H1 (cell line): Measurements from ENCODE around the gene SLC23A2. TPM values are rescaled to one million over a fixed set of nuclear protein-coding genes. Genes with fewer than 3 reads are reported as not detected.

Source experiments
- CTCF ChIA-PET: fragments of 300-600 bp; sonication (Branson Sonifier 250); formaldehyde crosslinking; loops from one replicate; lab custom pipeline; 2021; ENCODE audit not compliant: partially characterized antibody; lab: Charles Lee
- POLR2A ChIA-PET: fragments of 300-600 bp; sonication (Branson Sonifier 250); formaldehyde crosslinking; loops from one replicate; lab custom pipeline; 2021; ENCODE audit warnings: inconsistent platforms; ENCODE audit not compliant: partially characterized antibody; lab: Charles Lee
- DNase-seq, 2 experiments: peaks; one replicate each; pipeline versions ENCODE4 v3.0.0 to v3.0.0-alpha.2; 2010 to 2022; ENCODE audit warnings: low spot score in 2 of 2, low read depth in 1 of 2, mixed read lengths in 1 of 2
- FAIRE-seq: peaks from 2 replicates; lab custom pipeline; 2011; peaks lifted over from hg19 to GRCh38; lab: Jason Lieb, UNC
- H2AFZ ChIP-seq: 2 replicates; pipeline ENCODE4 v1.8.1; 2012; ENCODE audit warnings: low read length, inconsistent platforms
- H2AK5ac ChIP-seq: 2 replicates; pipeline ENCODE4 v1.6.1; 2013; ENCODE audit warnings: low read depth, low read length
- H2BK120ac ChIP-seq: replicated peaks from 2 replicates; pipeline ENCODE3; 2013; ENCODE audit warnings: low read depth, low read length, inconsistent platforms
- H2BK12ac ChIP-seq: 2 replicates; pipeline ENCODE4 v1.6.1; 2013; ENCODE audit warnings: low read depth, low read length
- H2BK15ac ChIP-seq: 2 replicates; pipeline ENCODE4 v1.6.1; 2013; ENCODE audit warnings: low read length
- H2BK20ac ChIP-seq: 2 replicates; pipeline ENCODE4 v1.6.1; 2013; ENCODE audit warnings: low read length
- H2BK5ac ChIP-seq: 2 replicates; pipeline ENCODE4 v1.6.1; 2013; ENCODE audit warnings: low read depth, low read length
- H3K14ac ChIP-seq: 2 replicates; pipeline ENCODE4 v1.6.1; 2013; ENCODE audit warnings: inconsistent platforms; ENCODE audit not compliant: insufficient read length
- H3K18ac ChIP-seq: 2 replicates; pipeline ENCODE4 v1.6.1; 2013; ENCODE audit warnings: low read length; ENCODE audit errors: extremely low read depth
- H3K23ac ChIP-seq: 2 replicates; pipeline ENCODE4 v1.6.1; 2013; ENCODE audit warnings: inconsistent platforms; ENCODE audit not compliant: insufficient read length
- H3K23me2 ChIP-seq: 2 replicates; pipeline ENCODE4 v1.6.1; 2013; ENCODE audit warnings: low read depth, low read length
- H3K27ac ChIP-seq: 2 replicates; pipeline ENCODE4 v1.6.1; 2011; ENCODE audit warnings: low read depth, low read length, inconsistent platforms
- H3K27me3 ChIP-seq, 4 experiments: replicated peaks in 1 of 4; 1 replicate in 1 of 4; 2 replicates in 3 of 4; pipeline versions ENCODE4 v1.6.1 to v1.8.1; 2011 to 2013; ENCODE audit warnings: low read length in 3 of 4, mild to moderate bottlenecking in 3 of 4, inconsistent platforms in 2 of 4, mixed read lengths in 2 of 4, moderate library complexity in 1 of 4; ENCODE audit not compliant: control insufficient read depth in 3 of 4, insufficient read depth in 3 of 4; ENCODE audit errors: extremely low read depth in 1 of 4
- H3K36me3 ChIP-seq, 4 experiments: 2 replicates each; pipeline versions ENCODE4 v1.6.1 to v1.8.1; 2011 to 2013; ENCODE audit warnings: mild to moderate bottlenecking in 4 of 4, low read length in 3 of 4, moderate library complexity in 2 of 4, control low read depth in 1 of 4, inconsistent platforms in 1 of 4; ENCODE audit not compliant: insufficient read depth in 4 of 4, control insufficient read depth in 2 of 4
- H3K4ac ChIP-seq: replicated peaks from 2 replicates; pipeline ENCODE3; 2013; ENCODE audit warnings: low read length, low read depth, mixed read lengths, inconsistent platforms; ENCODE audit not compliant: insufficient read length
- H3K4me1 ChIP-seq, 4 experiments: replicated peaks in 1 of 4; 1 replicate in 1 of 4; 2 replicates in 3 of 4; pipeline versions ENCODE4 v1.6.1 to v1.8.1; 2011 to 2013; ENCODE audit warnings: low read length in 3 of 4, inconsistent platforms in 2 of 4, mixed read lengths in 1 of 4; ENCODE audit not compliant: insufficient read depth in 4 of 4, control insufficient read depth in 3 of 4
- H3K4me2 ChIP-seq, 2 experiments: 2 replicates each; pipeline versions ENCODE4 v1.6.1 to v1.8.1; 2011 to 2013; ENCODE audit warnings: low read depth in 2 of 2, low read length in 2 of 2, control low read depth in 1 of 2, inconsistent platforms in 1 of 2, mild to moderate bottlenecking in 1 of 2; ENCODE audit not compliant: insufficient read depth in 1 of 2
- H3K4me3 ChIP-seq, 4 experiments: fragments of 200-600, 300-600 bp in 1 of 4; sonication (generic), shearing (Covaris generic), sonication (Bioruptor Twin) in 1 of 4; 2 replicates each; pipeline versions ENCODE4 v1.5.1 to v1.8.1; 2011 to 2016; ENCODE audit warnings: low read length in 4 of 4, low read depth in 3 of 4, control low read depth in 2 of 4, inconsistent platforms in 2 of 4, mild to moderate bottlenecking in 2 of 4, mixed read lengths in 1 of 4, moderate library complexity in 1 of 4; ENCODE audit not compliant: insufficient read depth in 2 of 4; ENCODE audit errors: extremely low read depth in 1 of 4
- H3K56ac ChIP-seq: replicated peaks from 2 replicates; pipeline ENCODE3; 2013; ENCODE audit warnings: low read depth, mild to moderate bottlenecking, mixed read lengths, low read length, inconsistent platforms; ENCODE audit not compliant: insufficient read length
- H3K79me1 ChIP-seq: 2 replicates; pipeline ENCODE4 v1.6.1; 2013; ENCODE audit warnings: low read depth, low read length, control low read depth
- H3K79me2 ChIP-seq, 2 experiments: 2 replicates each; pipeline versions ENCODE4 v1.6.1 to v1.8.1; 2012 to 2013; ENCODE audit warnings: low read length in 2 of 2, mild to moderate bottlenecking in 2 of 2, inconsistent platforms in 1 of 2; ENCODE audit not compliant: insufficient read depth in 2 of 2, control insufficient read depth in 1 of 2
- H3K9ac ChIP-seq, 4 experiments: replicated peaks in 1 of 4; 1 replicate in 1 of 4; 2 replicates in 3 of 4; pipeline versions ENCODE4 v1.6.1 to v1.8.1; 2011 to 2013; ENCODE audit warnings: low read depth in 3 of 4, low read length in 3 of 4, control low read depth in 2 of 4, mild to moderate bottlenecking in 2 of 4, moderate library complexity in 2 of 4, inconsistent platforms in 1 of 4; ENCODE audit errors: extremely low read depth in 1 of 4
- H3K9me3 ChIP-seq, 2 experiments: 2 replicates each; pipeline versions ENCODE4 v1.6.1 to v1.8.1; 2012 to 2013; ENCODE audit warnings: mild to moderate bottlenecking in 2 of 2, moderate library complexity in 2 of 2, control low read depth in 1 of 2, inconsistent platforms in 1 of 2, low read depth in 1 of 2, low read length in 1 of 2, mixed read lengths in 1 of 2; ENCODE audit not compliant: insufficient read depth in 2 of 2
- H4K20me1 ChIP-seq, 2 experiments: replicated peaks in 1 of 2; 2 replicates each; pipeline versions ENCODE3 to v1.8.1; 2011 to 2013; ENCODE audit warnings: inconsistent platforms in 2 of 2, low read length in 2 of 2, mild to moderate bottlenecking in 1 of 2; ENCODE audit not compliant: insufficient read depth in 2 of 2, control insufficient read depth in 1 of 2
- H4K5ac ChIP-seq: 2 replicates; pipeline ENCODE4 v1.6.1; 2013; ENCODE audit warnings: low read length, low read depth, mixed read lengths, inconsistent platforms; ENCODE audit not compliant: insufficient read length
- H4K8ac ChIP-seq: 2 replicates; pipeline ENCODE4 v1.8.0; 2013; ENCODE audit warnings: mild to moderate bottlenecking, moderate library complexity, low read length, inconsistent platforms; ENCODE audit not compliant: insufficient read depth; ENCODE audit errors: extremely low read depth
- H4K91ac ChIP-seq: replicated peaks from 2 replicates; pipeline ENCODE3; 2013; ENCODE audit warnings: low read length, mixed read lengths, inconsistent platforms; ENCODE audit not compliant: insufficient read length
- CREB1 ChIP-seq: IDR thresholded peaks from 2 replicates; pipeline ENCODE4 v1.6.1; 2012; ENCODE audit warnings: inconsistent platforms
- SUZ12 ChIP-seq: fragments of 200-600 bp; sonication (generic); IDR thresholded peaks from 2 replicates; pipeline ENCODE4 v1.6.1; 2012; ENCODE audit warnings: mild to moderate bottlenecking, inconsistent platforms, low read length, moderate library complexity, mixed read lengths
- WGBS, 2 experiments: shearing (Covaris generic) in 1 of 2; methylation state at CpG; one replicate each; pipeline versions ENCODE4 v1.1.6 to v1.1.7; 2013 to 2015; ENCODE audit warnings: low lambda C conversion rate in 2 of 2, mixed read lengths in 2 of 2, inconsistent platforms in 1 of 2, low coverage in 1 of 2, missing lambda C conversion rate in 1 of 2; ENCODE audit not compliant: insufficient replicate concordance in 2 of 2, insufficient coverage in 1 of 2, insufficient read length in 1 of 2; ENCODE audit errors: extremely low coverage in 1 of 2, missing lambda C conversion rate in 1 of 2; 5-methylcytosine and 5-hydroxymethylcytosine counted together
- polyA plus RNA-seq, 7 experiments: library from polyadenylated mRNA; depleted of rRNA in 3 of 7; stranded (reverse) in 5 of 7; unstranded in 2 of 7; fragments of >200 nt in 5 of 7; fragments of 200-250 nt in 2 of 7; gene quantifications; 1 replicate in 5 of 7; 2 replicates in 1 of 7; 4 replicates in 1 of 7; pipeline versions ENCODE4 v1.2.1 to v1.2.3, GENCODE V29; 2011 to 2013; ENCODE audit warnings: missing spikeins in 2 of 7, mixed read lengths in 2 of 7
- total RNA-seq: library from RNA; stranded (reverse); fragmentation: NEBNext Ultra II Directional; extraction: Animal tissue kit (Norgen Biotek cat#: 25700); gene quantifications from 2 replicates; pipeline ENCODE4 v1.2.1, GENCODE V29; 2021

Gene SLC23A2
- total and polyA plus RNA-seq, 2 of the 8 experiments (the other 6 are each of a cell fraction or from before 2014, with no cell fraction given), result 17.0 to 18.6 TPM

- H4K5ac ChIP-seq, result no peak overlapping the region
- TF ChIP-seq CREB1, result no peak
- no peak for TF ChIP-seq SUZ12
- H3K36me3 ChIP-seq, result no peaks in the 10 kb centered on the region
- no peaks in the 10 kb centered on the region; the same call in 1 of the 2 replicates for H3K23me2 ChIP-seq
- H3K27ac ChIP-seq, result no peak overlapping the region
- no peak overlapping the region for H2BK5ac ChIP-seq
- WGBS, 2 experiments, result 84% methylated on average over 7 of the region's 7 CpGs; no CpG with 5 or more reads in 1 of the 2 experiments
- no peak overlapping the region for H2BK120ac ChIP-seq
- no peak overlapping the region for H3K23ac ChIP-seq
- no peak overlapping the region for H3K14ac ChIP-seq
- no peaks in the 10 kb centered on the region for H3K4me1 ChIP-seq
- no peaks in the 10 kb centered on the region for H3K79me2 ChIP-seq
- H2BK15ac ChIP-seq, result no peak overlapping the region
- peak in 1 of 2 experiments; percentile 40 for DNase-seq
- H3K56ac ChIP-seq, result no peak overlapping the region
- no peaks in the 10 kb centered on the region for H3K79me1 ChIP-seq
- H3K4me3 ChIP-seq, result no peak overlapping the region
- H3K18ac ChIP-seq, result no peak overlapping the region
- H3K9me3 ChIP-seq, result no peaks in the 10 kb centered on the region
- no peak overlapping the region for H2BK20ac ChIP-seq
- no peak for FAIRE-seq
- H2AK5ac ChIP-seq, result no peak overlapping the region
- H2BK12ac ChIP-seq, result no peak overlapping the region
- H4K8ac ChIP-seq, result no peak overlapping the region
- POLR2A ChIA-PET, result no interaction called here
- H3K27me3 ChIP-seq, result no peaks in the 10 kb centered on the region
- H3K9ac ChIP-seq, result no peak overlapping the region
- H3K4ac ChIP-seq, result no peak overlapping the region
- H2AFZ ChIP-seq, result no peak overlapping the region
- CTCF ChIA-PET, result no interaction called here
- H4K91ac ChIP-seq, result no peak overlapping the region
- H3K4me2 ChIP-seq, result no peak overlapping the region
- no peaks in the 10 kb centered on the region for H4K20me1 ChIP-seq
Observed at GRCh38 chr20:4848041-4848440, 153.3 kb downstream of the SLC23A2 start.
